Lower lobe of right lung (tissue), 2 donors: ENCODE data around the gene KIRREL1. TPM values are rescaled to one million over a fixed set of nuclear protein-coding genes. Genes with fewer than 3 reads are reported as not detected.
A peak's percentile ranks its signal among the peaks of the same experiment; 100 is the strongest.

Experiments used
- ATAC-seq, 2 donors: fragments of 200-7000 bp; cut with Tn5 transposase; one replicate each; pipeline ENCODE4 v1.9.1; 2020 to 2022; ENCODE audit warnings: mild to moderate bottlenecking in 2 of 2, moderate library complexity in 2 of 2
- DNase-seq: peaks from one replicate; pipeline ENCODE4 v3.0.0-alpha.2; 2020
- H3K27ac ChIP-seq: fragments of 200-600 bp; one replicate; pipeline ENCODE4 v1.8.0; 2022
- H3K27me3 ChIP-seq: fragments of 200-600 bp; one replicate; pipeline ENCODE4 v1.8.0; 2022; ENCODE audit warnings: low read depth
- H3K36me3 ChIP-seq: fragments of 200-600 bp; one replicate; pipeline ENCODE4 v1.8.0; 2022; ENCODE audit warnings: mild to moderate bottlenecking
- H3K4me1 ChIP-seq: fragments of 200-600 bp; one replicate; pipeline ENCODE4 v1.8.0; 2022
- H3K4me3 ChIP-seq: fragments of 200-600 bp; one replicate; pipeline ENCODE4 v1.8.0; 2022; ENCODE audit warnings: mild to moderate bottlenecking
- H3K9me3 ChIP-seq: fragments of 200-600 bp; one replicate; pipeline ENCODE4 v1.8.0; 2022
- intact Hi-C: fragments of 100-400 bp; cut with DNase I; formaldehyde crosslinking; loops from one replicate; pipeline ENCODE4 v1.11.0; 2022
- total RNA-seq: library from RNA; stranded (reverse); fragmentation: NEBNext Ultra II Directional; extraction: Animal tissue kit (Norgen Biotek cat#: 25700); gene quantifications from one replicate; pipeline ENCODE4 v1.2.1, GENCODE V29; 2021
- TF ChIP-seq, protein P1 (sequence below): fragments of 200-600 bp; IDR thresholded peaks from one replicate; pipeline ENCODE4 v1.8.0; 2022; ENCODE audit warnings: antibody characterized with exemption, mild to moderate bottlenecking
- donor health status: DM: no; HTN: yes; CAD: no; lungs with severe emphysema.

KIRREL1 gene
- total RNA-seq, 1 donor from 2014 or later = 26.9 TPM

DNA sequence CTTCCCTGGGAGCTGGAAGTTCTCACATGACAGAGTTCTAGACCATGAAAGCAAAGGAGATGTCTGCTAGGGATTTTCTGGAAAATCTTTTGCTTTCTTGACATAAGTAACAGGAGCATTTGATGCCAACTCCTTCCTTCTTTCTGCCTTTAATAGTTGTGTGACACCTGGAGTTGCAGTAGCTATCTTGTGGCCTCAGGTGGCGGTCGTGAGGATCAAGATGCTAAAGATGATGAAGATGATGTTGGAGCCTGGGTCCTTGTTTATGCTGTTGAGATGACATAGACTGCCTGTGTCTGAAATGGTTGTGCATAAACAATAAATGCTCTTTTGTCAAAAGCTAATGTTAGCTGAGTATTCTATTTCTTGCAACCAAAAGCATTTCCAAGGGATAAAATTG is 32.7 kb upstream of the KIRREL1 start:
- H3K36me3 ChIP-seq = no peaks in the 10 kb centered on the region
- no peak overlapping the region for H3K27ac ChIP-seq
- H3K4me1 ChIP-seq = no peaks in the 10 kb centered on the region
- peaks cover 6% of the 10 kb centered on the region for H3K27me3 ChIP-seq
- H3K4me3 ChIP-seq = no peak overlapping the region
- intact Hi-C loops = loop anchor here (10.0 kb wide), 1 partner anchor 164 kb away; a partner anchor contains a TSS
- H3K9me3 ChIP-seq = no peaks in the 10 kb centered on the region
- TF ChIP-seq, protein P1, sequence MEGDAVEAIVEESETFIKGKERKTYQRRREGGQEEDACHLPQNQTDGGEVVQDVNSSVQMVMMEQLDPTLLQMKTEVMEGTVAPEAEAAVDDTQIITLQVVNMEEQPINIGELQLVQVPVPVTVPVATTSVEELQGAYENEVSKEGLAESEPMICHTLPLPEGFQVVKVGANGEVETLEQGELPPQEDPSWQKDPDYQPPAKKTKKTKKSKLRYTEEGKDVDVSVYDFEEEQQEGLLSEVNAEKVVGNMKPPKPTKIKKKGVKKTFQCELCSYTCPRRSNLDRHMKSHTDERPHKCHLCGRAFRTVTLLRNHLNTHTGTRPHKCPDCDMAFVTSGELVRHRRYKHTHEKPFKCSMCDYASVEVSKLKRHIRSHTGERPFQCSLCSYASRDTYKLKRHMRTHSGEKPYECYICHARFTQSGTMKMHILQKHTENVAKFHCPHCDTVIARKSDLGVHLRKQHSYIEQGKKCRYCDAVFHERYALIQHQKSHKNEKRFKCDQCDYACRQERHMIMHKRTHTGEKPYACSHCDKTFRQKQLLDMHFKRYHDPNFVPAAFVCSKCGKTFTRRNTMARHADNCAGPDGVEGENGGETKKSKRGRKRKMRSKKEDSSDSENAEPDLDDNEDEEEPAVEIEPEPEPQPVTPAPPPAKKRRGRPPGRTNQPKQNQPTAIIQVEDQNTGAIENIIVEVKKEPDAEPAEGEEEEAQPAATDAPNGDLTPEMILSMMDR = no peak
- no peak for ATAC-seq
- DNase-seq = no peak

DNA sequence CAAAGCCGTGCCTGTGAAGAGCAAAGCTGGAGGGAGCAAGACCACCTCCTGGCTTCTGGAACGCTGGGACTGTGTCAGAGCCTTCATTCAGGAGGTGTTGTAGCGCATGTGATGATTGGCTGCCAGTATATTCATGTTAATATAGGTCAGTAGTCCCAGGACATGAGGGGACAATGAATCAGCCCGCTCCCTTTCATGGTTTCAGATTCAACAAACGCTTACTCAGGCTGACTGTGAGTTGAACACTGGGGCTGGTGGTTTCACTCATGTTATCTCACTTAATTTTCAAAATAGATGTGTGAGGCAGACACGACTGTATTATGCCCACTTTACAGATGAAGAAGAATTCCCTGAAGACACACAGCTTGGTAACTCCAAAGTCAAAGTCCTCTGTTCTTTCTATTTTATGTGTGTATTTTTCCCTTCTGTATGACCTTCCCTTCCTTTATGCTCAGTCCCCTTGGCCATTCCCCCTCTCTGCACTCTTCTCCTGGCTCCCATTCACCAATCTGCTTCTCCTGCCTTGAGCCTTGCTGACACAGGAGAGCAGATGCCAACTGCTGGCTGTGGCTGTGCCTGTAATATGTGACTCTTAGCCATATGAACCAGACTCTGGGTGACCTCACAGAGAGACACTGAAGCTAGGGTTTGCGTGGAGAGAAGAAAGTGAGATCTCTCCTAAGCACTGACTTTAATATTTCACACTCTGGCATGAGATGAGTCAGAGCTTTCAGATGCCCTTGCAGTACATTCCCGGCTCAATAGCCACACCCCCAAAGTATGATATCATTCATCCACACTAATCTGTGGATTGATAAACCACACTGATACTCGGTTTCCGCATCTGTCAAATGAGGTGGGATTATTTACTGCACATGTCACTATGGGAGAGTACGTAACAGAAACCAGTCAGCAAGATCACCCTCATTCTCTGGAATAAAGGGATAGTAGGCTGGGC is 31.4 kb upstream of the KIRREL1 start:
- DNase-seq = no peak
- no peaks in the 10 kb centered on the region for H3K4me1 ChIP-seq
- intact Hi-C loops = loop anchor here (10.0 kb wide), 1 partner anchor 163 kb away; a partner anchor contains a TSS
- H3K9me3 ChIP-seq = no peaks in the 10 kb centered on the region
- no peak overlapping the region for H3K27ac ChIP-seq
- H3K27me3 ChIP-seq = peaks cover 6% of the 10 kb centered on the region
- no peaks in the 10 kb centered on the region for H3K36me3 ChIP-seq
- TF ChIP-seq, protein P1 = no peak
- peak in 1 of 2 donors; percentile 16 for ATAC-seq
- H3K4me3 ChIP-seq = no peak overlapping the region

DNA sequence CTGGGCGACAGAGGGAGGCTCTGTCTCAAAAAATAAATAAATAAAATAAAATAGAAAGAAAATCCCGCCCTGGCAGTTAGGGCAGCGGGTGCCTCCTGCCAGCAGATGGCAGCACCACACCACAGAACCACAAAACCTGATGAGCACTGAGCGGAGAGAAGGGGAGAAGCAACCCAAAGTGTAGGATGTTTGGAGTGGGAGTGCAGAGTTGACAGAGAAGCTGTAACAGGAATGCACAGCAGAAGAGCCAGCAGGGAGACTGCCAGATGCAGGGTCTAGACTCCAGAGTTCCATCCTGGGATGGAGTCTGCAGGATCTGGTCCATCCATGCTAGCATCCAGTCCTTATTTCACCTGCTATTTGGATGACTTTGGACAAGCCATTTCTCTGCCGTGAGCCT is 29.7 kb upstream of the KIRREL1 start:
- TF ChIP-seq, protein P1 = peak; percentile 94
- DNase-seq (peak; percentile 62), ATAC-seq (peak; percentile 77 to 85)
- no peaks in the 10 kb centered on the region for H3K9me3 ChIP-seq
- H3K27me3 ChIP-seq = peaks cover 6% of the 10 kb centered on the region
- no peaks in the 10 kb centered on the region for H3K4me1 ChIP-seq
- no peak overlapping the region for H3K4me3 ChIP-seq
- no peaks in the 10 kb centered on the region for H3K36me3 ChIP-seq
- no peak overlapping the region for H3K27ac ChIP-seq
- intact Hi-C loops = loop anchor here (10.0 kb wide), 1 partner anchor 161 kb away; a partner anchor contains a TSS

DNA sequence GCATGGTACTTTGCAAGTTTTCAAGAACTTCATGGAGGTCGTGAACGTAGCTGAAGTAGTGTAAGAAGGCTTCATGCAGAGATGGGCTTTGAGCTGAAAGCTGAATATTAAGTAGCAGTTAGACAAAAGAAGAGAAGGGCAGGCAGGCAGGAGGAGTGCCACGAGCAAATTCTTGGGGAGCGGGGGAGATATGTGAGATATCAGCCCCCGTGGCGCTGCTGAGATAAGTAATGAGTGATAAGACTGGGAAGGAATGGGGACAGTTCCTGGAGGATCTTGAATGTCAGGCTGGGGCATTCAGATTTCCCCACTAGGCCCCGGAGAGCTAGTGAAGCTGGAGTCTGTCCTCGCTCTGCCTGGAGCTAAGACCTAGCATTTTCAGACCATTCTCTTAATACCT is 27.9 kb upstream of the KIRREL1 start:
- ATAC-seq (no peak), DNase-seq (no peak)
- TF ChIP-seq, protein P1 = no peak
- Histone ChIP-seq H3K36me3 (no peaks in the 10 kb centered on the region), H3K4me1 (peaks cover 3% of the 10 kb centered on the region), H3K27me3 (peaks cover 6% of the 10 kb centered on the region), H3K4me3 (no peak overlapping the region), H3K9me3 (no peaks in the 10 kb centered on the region), H3K27ac (no peak overlapping the region)
- intact Hi-C loops = loop anchor here (10.0 kb wide), 1 partner anchor 159 kb away; a partner anchor contains a TSS

DNA sequence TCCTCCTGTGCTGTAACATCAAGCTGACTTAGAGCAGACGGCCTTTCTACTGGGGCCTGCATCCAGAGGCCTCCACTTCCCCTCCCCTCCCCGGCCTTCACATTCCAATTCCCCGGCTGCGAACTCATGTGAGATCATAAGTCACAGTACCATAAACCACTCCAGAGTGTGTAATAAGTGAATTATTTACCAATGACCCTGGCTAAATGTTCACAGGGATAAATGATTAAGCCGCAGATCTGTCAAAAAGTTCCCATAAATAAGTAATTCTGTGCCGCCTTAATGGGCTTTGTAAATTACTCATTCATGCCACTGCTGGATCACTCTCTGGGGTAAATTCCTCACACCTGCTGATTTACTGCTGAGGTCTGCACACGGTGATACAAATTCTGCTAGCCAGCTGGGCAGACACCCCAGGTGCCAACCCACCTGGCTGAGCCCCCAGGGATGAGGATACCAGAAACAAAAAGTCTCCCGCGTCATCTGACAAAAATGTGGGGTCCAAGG is 27.4 kb upstream of the KIRREL1 start:
- TF ChIP-seq, protein P1 = no peak
- Histone ChIP-seq H3K27ac (no peak overlapping the region), H3K4me3 (no peak overlapping the region), H3K4me1 (peaks cover 3% of the 10 kb centered on the region), H3K36me3 (no peaks in the 10 kb centered on the region), H3K9me3 (no peaks in the 10 kb centered on the region), H3K27me3 (peaks cover 6% of the 10 kb centered on the region)
- DNase-seq (no peak), ATAC-seq (no peak)
- intact Hi-C loops = loop anchor here (10.0 kb wide), 1 partner anchor 159 kb away; a partner anchor contains a TSS
